Measurements from ENCODE around the gene UCHL3. TPM values are rescaled to one million over a fixed set of nuclear protein-coding genes. Genes with fewer than 3 reads are reported as not detected.
A peak's percentile ranks its signal among the peaks of the same experiment; 100 is the strongest.

The UCHL3 gene
- 10 to 100 TPM in 11 of 12 donors, not detected in 1; 14.3 to 27.8 (median 21.9) TPM for polyA plus RNA-seq (ENCODE audit: insufficient read length in 12 of 12)
- long read RNA-seq, donor 1, partial matches to known transcripts, result 0 of 17 reads
- long read RNA-seq, donor 1, other reads (novel, unspliced or antisense), result 16 of 17 reads
- long read RNA-seq, donor 2, partial matches to known transcripts, result 0 of 24 reads
- long read RNA-seq, donor 2, other reads (novel, unspliced or antisense), result 21 of 24 reads
- long read RNA-seq, donor 3, partial matches to known transcripts, result 0 of 12 reads
- long read RNA-seq, donor 3, other reads (novel, unspliced or antisense), result 12 of 12 reads
- long read RNA-seq, donor 4, partial matches to known transcripts, result 0 of 5 reads
- long read RNA-seq, donor 4, other reads (novel, unspliced or antisense), result 5 of 5 reads
- long read RNA-seq, donor 5, partial matches to known transcripts, result 0 of 19 reads
- long read RNA-seq, donor 5, other reads (novel, unspliced or antisense), result 19 of 19 reads
- long read RNA-seq, donor 6, partial matches to known transcripts, result 0 of 7 reads
- long read RNA-seq, donor 6, other reads (novel, unspliced or antisense), result 5 of 7 reads
- long read RNA-seq, donor 7, partial matches to known transcripts, result 0 of 6 reads
- long read RNA-seq, donor 7, other reads (novel, unspliced or antisense), result 6 of 6 reads
- long read RNA-seq, donor 8, partial matches to known transcripts, result 0 of 17 reads
- long read RNA-seq, donor 8, other reads (novel, unspliced or antisense), result 15 of 17 reads
- long read RNA-seq, donor 9, partial matches to known transcripts, result 0 of 9 reads
- long read RNA-seq, donor 9, other reads (novel, unspliced or antisense), result 6 of 9 reads
- long read RNA-seq, donor 10, partial matches to known transcripts, result 0 of 8 reads
- long read RNA-seq, donor 10, other reads (novel, unspliced or antisense), result 8 of 8 reads
- long read RNA-seq, donor 11, partial matches to known transcripts, result 0 of 15 reads
- long read RNA-seq, donor 11, other reads (novel, unspliced or antisense), result 13 of 15 reads

- DNase-seq, result peak; percentile 99
Measured at GRCh38 chr13:75549262-75550158, at the start of gene UCHL3. UCHL3 (plus strand) TSS chr13:75549791; CDS start chr13:75549821, 30 bp downstream.

DNA sequence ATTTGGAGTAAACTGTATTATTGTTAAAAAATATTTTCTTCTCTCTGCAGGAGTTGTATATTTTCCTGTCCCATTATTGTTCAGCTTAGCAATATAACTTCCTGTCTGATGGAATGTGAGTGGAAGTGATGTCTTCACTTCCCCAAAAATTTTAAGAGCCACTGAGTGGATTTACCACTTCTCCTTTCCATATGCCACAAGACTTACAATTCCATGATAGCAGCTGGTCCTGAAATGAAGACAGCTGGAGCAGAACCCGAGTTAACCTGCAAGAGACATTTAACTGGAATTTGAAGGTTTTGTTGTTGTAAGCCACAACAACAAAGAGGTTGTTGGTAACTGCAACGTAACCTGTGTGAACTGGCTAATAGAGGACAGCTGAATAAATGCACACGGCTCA lies 44.3 kb upstream of the UCHL3 start:
- peak; percentile 14 for DNase-seq

DNA sequence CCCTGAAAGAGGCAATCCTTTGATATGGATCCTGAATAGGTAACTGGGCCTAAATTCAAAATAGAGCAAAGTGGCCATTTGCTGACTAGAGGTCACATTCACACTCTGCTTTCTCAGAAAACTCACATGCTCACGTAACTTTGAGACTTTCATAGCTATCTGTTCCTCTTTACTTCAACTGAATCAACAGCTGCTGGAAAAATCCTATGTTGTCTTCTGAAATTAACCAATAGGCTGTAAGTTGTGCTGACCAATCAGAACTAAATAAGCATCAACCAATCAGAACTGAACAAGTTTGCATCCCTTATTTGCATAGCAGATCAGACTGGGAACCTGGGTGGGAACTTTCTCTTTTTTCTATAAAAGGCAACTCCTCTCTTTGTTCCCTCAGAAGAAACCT lies 43.6 kb upstream of the UCHL3 start:
- no peak for DNase-seq

DNA sequence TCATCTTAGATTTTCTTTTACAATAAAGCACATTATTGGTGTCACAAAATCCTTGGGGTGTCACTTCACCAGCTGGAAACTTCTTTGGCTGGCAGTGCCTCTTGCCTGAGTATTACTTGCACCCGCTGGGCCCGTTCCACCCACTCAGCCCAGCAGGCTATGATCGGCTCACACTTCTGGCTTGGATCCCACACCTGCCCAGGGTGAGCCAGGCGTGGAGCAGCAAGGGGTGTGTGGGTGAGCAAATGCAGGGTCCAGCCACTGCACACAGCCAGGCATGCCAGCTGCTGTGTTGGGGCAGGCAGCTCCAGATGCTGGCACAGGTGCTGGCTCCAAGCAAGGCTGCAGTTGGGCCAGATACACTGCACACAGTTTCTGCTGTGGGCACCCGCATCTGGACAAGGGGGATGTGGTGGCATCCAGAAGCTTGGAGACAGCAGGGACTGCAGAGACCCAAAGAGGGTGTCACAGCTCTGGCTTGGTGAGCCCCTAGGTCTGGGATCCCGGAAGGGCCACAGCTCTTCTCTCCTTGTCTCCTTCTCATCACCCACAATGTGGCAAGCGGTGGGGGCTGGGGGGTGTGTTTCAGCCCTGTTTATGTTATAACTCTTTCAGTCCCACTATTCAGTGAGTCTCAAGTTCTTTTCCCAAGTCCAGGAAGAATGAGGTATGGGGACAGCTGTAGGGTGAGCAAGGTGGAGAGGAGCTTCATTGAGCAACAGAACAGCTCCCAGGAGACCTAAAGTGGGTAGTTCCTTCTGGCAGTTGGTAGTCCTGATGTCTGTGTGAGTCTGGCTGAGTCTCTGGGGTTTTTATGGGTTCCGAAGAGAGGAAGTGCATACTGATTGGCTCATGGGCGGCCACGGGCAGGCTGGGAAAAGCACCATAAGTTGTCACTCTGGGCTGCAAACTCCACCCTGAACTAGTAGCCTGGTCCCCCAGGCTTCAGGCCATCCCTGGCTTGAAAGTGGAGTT lies 42.3 kb upstream of the UCHL3 start:
- DNase-seq, result no peak

- no peak for DNase-seq
Measured at GRCh38 chr13:75508002-75508548, 41.5 kb upstream of the UCHL3 start.

DNA sequence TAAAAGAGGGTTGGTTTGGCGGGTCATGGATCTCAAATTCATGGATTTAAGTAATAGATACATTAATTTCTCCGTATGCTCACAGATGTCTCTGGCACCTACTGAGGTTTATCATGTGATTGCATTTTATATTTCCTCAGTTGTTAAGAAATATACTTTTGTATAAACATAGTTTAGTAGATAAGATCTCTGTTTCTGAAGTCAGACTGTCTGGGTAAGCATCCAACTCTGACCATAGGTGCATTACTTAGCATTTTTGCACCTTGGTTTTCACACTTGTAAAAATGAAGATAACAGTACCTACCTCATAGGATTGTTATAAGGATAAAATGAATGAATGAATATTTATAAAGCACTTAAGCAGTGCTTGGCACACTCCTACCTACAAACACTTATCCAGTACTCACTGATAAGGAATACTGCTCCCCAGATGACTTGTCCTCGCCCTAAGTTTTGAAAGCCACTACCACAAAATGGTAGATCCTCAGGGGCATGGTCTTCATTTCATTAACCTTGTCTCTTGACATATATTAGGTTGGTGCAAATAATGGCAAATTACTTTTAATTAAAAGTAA lies 38.5 kb upstream of the UCHL3 start:
- DNase-seq, result no peak

- peak; percentile 30 for DNase-seq
Measured at GRCh38 chr13:75512253-75512652, 37.3 kb upstream of the UCHL3 start.

GRCh38 chr13:75513271-75513670 lies 36.3 kb upstream of the UCHL3 start:
- no peak for DNase-seq

DNA sequence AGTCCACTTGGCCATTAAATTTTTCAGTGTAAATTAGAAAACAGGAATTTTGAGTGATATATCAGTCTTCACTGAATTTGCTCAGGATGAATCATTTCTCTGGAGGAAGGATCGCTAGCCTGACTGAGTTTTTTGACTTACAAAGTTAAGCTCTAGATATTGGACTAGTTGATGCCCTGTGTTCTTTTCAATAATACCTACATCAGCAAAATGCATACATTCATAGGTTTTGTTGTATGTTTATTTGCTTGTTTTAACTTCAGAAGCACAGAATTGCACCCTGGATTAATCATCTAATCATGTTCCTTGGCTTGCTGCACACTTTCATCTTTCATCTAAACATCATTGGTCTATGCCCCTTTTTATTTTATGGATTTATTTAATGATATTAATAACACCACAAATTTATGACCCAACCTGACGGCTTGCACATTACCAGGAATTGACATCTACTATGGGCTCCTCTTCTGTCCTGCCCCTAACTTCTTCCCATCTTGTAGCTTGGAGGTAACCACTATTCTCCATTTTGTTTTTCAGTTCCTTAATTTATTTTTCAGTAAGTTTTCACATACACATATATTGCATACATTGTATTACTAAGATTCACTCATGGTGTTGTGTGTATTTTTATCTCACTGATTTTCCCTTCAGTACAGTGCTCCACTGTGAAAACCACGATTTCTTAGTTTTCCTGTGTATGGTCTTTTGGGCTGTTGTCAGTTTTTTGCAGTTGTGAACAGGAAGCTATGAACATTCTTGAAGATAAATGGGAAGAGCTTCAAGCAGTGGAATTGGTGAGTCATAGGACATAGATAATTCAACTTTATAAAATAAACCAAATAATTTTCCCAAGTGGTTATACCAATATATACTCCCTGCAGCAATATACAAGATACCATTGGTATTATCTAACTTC lies 35.3 kb upstream of the UCHL3 start:
- no peak for DNase-seq

DNA sequence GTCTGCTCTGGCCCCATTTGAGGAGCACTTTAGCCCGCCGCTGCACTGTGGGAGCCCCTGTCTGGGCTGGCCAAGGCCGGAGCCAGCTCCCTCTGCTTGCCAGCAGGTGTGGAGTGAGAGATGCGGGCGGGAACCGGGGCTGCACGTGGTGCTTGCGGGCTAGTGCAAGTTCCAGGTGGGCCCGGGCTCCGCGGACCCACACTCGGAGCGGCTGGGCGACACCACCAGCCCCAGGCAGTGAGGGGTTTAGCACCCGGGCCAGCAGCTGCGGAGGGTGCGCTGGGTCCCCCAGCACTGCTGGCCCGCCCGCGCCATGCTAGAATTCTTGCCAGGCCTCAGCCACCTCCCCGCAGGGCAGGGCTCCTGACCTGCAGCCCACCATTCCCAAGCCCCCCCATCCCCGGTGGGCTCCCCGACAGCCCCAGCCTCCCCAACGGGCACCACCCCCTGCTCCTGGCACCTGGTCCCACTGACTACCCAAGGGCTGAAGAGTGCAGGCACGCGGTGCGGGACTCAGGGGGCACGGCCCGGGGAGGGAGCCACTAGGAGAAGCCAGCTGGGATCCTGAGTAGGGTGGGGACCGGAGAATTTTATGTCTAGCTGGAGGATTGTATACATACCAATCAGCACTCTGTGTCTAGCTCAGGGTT lies 31.0 kb upstream of the UCHL3 start:
- no peak for DNase-seq

DNA sequence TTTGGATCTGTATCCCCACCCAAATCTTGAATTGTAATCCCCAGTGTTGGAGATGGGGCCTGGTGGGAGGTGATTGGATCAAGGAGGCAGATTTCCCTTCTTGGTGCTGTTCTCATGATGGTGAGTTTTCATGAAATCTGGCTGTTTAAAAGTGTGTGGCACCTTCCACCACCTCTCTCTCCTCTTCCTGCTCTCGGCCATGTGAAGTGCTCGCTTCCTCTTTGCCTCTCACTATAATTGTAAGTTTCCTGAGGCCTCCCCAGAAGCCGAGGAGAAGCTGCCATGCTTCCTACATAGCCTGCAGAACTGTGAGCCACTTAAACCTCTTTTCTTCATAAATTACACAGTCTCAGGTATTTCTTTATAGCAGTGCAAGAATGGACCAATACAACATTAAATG lies 27.6 kb upstream of the UCHL3 start:
- no peak for DNase-seq

GRCh38 chr13:75530549-75530961 lies 19.0 kb upstream of the UCHL3 start:
- no peak for DNase-seq

GRCh38 chr13:75533861-75534260 lies 15.7 kb upstream of the UCHL3 start:
- no peak for DNase-seq

DNA sequence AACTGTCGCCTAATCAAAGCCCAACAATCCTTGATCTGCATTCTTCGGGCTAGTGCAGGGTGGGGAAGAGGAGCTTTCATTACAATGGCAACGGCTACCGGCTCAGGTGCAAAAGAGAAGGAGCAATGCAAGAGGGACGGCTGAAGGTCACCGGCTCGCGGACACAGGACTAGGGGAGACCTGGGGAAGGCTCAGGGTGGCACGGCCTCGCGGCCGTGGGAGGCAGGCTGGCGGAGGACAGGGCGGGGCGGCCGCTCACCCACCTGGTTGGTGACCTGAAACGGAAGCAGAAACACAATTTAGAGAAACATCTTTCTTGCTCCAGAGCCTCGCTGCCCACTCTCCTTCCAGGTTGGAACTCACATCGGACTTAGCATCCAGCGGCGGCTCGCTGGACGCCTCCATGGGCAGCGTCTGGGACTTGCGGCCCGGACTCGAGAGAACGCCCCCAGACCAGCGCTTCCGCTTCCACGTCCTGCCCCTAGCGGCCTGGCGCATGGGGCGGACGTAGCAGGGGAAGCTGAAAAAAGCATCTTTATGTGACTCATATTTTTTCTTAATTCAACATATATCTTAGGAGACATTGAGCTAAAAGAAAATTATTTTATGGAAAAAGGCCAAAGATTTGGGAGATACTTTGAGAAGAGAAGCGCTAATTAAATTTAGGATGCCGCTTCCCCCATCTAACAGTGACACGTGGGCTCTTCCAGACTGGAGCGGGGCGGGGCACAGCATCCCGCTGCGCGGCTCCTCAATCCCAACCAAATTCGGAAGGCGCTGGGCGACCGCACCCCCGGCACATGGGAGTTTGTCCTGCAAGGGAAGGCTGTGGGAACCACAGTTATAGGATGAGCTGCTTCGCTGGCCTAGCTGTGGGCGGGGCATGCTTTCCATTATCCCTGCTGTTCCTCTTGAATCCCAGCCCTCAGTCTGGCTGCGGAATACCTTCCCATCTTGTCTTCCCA lies 11.9 kb upstream of the UCHL3 start, which contains the start of gene COMMD6:
Gene COMMD6 (minus strand): TSS at position 441 of the 965 bp plus-strand sequence. CDS start 36 bp downstream, at position 405.
- peak; percentile 87 for DNase-seq

DNA sequence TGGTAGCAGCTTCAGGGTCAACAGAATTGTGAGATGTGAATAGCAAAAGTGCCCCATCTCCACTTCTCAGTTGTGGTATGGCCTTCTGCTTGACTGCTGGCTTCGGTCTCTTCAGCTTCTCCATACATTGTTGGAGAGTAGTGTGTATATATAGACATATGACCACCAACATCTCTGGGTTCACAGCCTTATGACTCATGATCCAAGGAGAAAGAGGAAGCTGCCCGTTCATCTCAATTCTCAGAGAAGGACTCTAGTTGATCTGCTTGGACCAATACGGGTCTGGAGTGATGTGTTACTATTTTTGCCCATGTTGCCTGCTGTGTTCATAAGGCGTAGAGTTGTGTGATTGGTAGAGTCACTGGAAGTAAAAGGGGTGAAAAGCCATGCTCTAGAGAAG lies 8.3 kb upstream of the UCHL3 start:
- no peak for DNase-seq

- DNase-seq, result no peak
Measured at GRCh38 chr13:75541961-75542360, 7.6 kb upstream of the UCHL3 start.

All from muscle of arm (tissue), 14 donors.